ENCODE results near the gene LMOD1.
"Not testable (repeated sequence)": the region's sequence is repeated elsewhere in the genome, so short reads cannot be mapped to it uniquely, and the experiment has no call there.

Gene LMOD1

DNA sequence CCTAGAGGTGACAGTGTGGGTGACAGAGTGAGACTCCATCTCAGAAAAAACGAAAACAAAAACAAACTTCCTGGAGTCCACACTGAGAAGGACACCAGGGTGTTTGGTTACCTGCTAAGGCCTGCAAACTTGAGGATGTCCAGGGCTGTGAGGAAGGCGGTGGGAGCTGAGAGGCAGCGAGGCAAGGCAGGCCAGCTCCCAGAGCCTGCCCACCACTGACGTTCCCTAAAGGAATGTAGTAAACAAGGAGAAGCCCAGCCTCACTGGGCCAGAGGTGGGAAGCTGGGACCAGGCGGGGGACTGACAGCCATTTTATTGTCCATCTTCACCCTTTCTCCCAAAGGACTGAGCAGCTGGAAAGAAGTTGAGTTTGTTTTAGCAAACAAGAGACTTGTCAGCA lies 33.5 kb downstream of the LMOD1 start:
- DNase-seq = peak; percentile 53

DNA sequence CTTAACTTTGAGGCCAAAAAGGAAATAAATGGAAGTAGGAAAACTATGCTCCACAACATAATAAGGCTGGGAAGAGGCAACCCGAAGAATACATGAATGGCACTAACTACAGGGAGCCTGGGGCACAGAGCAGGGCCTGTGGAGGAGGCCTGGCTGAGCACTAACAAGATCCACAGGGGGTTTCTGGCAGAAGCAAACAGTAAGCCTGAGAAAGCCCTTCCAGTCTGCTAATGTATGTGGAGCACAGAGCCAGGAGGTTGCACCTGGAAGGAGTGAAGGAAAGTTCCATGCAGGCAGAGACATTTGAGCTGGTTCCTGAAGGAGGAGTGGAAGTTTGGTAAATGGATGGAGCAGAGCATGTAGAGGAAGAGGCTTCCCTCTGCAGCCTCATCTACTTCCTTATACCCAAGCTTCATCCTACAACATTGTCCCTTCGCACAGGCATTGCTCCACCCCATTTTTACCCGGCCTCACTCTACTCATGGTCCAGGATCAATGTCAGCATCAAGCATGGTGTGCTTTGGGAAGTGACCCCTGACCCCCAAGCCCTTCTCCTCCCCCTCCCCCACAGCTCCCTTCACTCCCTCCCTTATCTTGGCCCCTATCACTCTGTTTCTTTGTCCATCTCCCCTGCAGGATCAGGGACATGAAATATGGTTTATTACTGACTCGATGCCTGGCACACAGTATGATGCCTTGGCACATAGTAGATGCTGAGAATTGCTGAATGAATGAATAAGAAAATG lies 34.3 kb downstream of the LMOD1 start:
- DNase-seq = no peak

DNA sequence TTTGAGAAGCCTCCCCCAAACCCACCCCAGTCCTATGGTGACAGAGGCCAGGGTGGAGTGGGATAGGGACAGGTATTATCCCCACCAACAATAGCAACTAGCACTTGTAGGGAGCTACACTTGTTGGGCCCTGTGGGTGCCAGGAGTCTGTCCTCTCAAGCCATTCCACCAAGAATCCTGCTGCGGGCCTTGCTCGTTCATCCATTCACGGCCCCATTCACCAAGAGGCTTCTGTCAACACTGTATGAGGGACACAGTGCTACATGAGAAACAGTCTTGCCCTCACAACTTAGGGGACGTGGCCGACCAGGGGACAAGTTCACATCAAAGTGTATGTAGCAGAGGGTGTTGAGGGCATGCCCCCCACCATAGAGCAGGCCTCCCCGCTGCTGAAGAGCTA lies 38.7 kb downstream of the LMOD1 start:
- DNase-seq = no peak

DNA sequence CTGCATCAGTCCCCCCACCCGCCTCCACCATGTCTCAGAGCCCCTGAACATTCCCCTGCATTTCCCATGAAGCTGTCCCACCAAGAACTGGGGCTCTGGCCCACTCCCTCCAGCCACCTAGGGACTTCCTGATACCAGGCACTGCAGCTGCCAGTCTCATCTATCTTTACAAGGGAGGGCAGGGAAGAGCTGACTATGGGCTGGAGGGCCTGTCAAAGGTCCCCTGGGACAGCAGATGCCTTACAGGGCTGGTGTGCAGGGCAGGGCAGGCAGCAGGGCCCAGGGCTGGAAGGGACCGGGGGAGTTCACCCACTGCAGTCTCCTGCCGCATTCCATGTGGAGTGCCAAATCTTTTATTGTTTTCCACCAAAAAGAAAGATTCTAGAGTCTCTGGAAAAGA lies 40.0 kb downstream of the LMOD1 start:
- no peak for DNase-seq

DNA sequence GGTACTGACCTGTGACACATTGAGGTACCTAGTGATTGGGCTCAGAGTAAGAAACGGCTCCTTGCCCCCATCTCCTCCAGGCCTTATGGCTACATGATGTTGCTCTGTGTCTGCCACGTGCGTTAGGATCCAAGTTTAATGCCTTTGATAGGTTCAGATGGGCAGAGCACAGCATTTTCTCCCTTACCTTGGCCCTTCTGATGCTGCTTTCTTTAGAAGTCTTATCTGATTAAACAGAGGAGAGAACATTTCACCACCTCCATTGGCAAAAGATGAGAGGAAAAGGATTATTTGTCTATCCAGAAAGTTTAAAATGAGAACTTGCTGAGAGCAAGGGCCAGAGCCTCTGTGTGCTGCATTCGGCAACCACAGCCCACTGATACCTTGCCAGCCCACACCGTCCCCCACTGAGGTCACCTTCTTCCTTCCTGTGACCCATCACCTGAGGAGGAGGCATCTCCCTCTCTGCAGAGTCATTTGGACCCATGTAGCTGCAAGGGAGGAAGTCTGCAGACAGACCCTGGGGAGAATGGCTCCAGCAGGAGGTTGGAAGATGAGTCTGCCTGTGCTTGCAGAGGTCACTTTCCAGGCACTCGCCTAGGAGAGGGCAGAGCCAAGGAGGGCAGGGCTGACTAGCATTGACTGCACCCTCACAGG lies 41.0 kb downstream of the LMOD1 start:
- DNase-seq = no peak

DNA sequence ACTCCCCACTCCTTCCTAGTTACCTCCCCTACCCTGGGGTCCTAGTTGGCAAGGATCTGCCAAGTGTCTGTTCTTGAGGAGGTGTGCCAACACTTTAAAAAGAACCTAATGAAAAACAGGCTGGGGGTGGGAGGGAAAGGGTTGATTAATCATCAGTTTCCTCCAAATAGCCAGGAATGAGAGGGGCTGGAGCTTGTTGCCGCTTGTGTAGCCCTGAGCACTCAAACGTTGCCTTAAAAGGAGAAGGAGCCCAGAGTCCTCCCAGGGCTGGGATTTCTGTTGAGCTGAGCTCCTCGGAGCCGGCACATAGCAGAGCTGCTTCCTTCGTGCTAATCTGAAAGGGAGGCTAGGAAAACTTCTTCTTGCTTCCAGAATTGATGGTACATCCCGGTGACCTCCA lies 41.8 kb downstream of the LMOD1 start:
- peak; percentile 99 for DNase-seq

DNA sequence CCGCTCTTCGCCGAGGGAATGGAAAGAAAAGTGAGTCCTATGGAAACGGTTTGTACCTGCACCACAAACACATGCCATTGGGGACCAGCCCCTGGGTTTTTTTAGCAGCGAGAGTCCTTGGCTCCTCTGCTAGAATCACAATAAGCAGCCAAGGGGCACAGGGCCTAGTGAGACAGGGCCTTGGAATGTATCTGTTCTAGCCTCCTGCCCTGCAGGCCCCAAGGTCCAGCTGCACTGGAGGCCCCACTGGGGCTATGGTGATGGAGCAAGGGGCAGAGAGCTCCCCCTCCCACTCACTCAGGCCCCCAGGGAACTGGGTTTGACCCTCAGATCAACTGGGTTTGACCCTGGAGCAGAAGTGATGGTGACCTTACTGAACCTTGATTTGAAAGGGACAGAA lies 43.2 kb downstream of the LMOD1 start:
- DNase-seq = peak; percentile 58

DNA sequence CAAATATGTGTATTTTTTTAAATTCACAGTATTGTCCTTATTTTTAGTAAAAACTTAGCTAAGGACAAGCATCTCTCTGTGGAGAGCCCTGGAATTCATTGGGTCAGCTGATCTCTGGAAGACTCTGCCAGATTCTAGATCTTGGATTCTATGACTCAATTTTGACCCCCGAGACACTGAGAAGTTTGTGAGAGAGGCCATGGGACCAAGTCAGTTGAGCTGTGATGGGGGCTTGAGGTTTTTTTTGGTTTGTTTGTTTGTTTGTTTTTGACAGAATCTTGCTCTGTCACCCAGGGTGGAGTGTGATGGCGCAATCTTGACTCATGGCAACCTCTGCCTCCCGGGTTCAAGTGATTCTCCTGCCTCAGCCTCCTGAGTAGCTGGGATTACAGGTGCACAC lies 44.1 kb downstream of the LMOD1 start:
- no peak for DNase-seq

DNA sequence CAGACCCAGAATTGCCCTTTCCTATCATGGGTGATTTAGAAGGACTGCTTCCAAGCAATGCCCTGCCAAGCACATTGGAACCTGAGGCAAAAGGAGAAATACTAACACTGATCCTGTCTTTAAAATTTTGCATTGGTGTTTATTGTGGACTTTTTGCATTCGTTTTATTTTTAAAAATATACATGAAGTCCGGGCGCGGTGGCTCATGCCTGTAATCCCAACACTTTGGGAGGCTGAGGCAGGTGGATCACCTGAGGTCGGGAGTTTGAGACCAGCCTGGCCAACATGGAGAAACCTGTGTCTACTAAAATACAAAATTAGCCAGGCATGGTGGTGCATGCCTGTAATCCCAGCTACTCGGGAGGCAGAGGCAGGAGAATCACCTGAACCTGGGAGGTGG lies 45.3 kb downstream of the LMOD1 start:
- not testable (repeated sequence) for DNase-seq

DNA sequence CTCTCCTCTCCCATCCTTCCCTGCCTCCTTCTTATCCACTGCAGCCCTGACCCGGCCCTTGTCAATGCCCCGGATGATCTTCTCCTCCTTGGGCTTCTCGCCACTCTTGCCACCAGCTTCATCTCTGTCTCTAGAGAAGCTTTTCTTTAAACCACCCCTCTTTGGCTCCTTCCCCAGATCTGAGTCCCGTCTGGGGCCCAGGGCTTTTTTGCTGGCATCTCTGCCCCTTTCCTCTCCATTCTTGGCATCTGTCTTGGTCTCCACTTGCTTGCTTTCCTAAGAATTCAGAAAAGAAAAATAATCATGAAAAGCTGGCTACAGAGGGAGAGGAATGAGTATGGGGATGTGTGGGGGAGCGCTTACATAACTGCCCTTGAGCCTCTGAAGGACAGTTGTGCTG lies 45.9 kb downstream of the LMOD1 start:
- no peak for DNase-seq

DNA sequence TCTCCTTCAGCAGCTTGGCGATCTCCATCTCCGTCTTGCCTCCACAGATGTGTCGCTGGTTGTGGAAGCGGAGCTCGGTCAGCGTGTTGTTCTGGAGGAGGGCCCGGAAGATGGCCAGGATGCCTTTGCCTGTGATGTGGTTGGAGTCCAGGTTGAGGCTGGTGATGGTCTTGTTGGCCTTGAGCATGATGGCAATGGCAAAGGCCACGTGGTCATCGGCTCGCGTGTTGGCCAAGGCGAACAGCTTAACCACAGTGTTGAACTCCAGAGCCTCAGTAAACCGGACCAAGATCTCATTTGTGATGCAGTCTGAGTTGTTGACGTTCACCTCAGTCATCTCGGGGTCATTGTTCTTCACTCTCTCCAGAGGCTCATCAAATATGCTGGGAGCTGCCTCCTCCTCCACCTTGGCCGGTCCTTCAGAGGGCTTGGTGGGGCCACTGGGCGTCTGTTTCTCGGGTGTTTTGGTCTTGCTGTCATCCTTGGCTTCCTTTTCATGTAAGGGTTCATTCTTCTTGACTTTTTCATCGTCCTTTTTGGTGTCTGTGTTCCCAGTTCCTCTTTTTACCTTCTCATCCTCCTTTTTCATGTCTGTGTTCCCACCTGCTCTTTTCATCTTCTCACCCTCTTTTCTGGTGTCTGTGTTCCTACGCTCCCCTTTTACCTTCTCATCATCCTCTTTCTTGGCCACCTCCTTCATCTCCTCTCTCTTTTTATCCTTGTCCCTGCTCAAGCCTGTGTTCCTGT lies 46.5 kb downstream of the LMOD1 start:
- DNase-seq = no peak

DNA sequence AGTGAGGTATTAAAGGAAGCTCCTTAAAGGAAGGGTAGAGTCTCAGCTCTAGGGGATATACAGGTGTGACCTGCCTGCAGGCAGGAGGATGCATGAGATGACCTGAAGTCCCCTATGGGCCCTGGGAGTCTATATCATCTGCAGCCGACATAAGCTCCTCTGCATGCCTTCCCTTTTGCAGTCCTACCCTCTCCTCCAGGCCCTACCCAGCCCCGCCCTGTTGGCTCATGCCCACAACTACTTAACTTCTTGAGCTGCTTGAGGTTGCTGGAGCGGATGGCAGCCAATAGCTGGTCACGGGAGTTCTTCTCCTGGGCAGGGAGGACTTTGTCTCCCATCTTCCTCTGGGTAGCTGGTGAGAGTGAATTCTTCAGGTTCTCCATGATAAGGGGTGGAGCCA lies 47.4 kb downstream of the LMOD1 start:
- DNase-seq = no peak

DNA sequence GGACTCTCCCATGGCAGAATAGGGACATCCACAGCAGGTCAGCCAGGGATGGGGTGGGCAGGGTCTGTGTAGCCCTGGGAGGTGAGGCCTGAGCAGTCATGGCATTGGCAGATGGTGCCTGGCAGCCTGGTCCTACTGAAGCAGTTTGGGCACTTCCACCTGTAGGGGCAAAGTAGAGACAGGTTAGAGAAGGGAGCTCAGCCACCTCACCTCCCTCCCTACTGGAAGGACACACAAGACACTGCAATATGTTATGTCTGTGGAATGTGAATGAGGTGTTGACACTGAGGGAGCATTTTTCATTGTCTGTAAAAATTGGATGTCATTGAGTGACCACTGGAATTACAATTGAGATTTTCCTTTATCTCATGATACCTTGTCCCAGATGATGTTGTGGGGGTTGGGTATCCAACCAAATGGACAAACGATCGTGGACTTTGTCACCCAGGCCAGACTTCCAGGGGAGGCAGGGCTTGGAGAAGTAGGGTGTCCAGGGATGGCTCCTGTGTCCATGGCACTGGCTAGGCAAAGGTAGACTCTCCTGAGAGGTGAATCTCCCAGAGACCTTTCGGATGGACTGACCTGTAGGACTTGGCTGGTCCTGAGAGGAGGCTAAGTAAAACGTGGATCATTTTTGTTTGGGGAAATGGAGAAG lies 48.0 kb downstream of the LMOD1 start:
- no peak for DNase-seq

DNA sequence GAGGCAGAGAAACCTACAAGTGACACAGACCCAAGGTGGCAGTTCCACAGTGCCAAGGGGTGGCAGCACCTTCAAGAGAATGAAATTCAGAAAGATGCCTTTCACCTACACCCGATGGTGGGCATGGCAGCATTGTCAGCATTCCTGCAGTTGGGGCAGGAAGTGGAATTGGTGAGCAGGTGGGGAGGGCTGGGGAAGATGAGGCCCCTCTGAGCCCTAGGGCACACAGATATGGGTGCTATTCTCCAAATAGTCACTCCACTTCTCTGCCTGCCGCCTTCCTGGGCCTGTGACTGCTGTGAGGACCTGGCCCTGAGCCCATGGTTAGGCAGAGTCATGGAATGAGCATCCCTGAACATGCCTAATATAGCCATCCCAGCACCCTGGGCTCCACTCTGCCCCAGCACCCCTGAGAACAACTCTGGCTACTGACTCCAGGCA lies 49.4 kb downstream of the LMOD1 start:
- DNase-seq = peak; percentile 85

DNA sequence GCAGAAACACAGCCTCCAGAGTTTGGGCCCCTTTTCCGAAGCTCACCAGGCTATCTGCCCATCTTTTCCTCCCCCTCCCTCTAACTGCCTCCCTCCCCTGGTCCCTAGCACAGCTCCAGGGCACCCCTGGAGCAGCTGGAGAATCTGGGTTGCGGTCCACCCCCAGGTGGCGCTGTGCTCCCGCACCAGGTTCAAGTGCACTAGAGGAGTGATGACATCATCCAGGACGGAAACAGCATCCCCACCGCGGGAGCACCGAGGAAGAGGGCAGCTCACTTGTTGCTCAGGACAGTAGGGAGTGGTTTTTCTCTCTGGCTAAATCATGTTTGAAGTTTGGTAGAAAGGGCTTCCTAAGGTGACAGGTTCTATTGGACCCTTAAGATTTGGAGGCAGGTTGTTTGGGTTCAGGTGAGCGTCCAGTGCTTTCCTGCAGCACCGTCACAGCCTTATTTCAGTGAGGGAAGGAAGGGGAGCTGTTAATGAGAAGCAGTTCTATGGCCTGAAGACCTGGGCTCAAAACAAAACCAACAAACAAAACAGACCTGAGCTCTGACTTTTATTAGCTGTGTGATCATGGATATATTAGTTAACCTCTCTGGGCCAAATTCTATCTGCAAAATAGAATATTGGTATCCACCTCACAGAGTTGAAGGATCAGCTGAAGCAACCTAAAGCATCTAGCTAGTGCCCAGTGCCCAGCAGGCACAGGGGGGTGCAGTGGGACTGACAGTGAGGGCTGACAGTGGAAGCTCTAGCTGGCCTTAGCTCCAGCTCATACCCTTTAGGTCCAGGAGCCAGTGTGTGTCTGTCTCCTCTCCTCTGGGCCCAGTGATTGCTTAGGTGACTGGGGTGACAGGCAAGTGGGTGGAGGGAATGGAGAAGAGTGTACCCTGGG lies 50.2 kb downstream of the LMOD1 start:
- peak; percentile 89 for DNase-seq

DNA sequence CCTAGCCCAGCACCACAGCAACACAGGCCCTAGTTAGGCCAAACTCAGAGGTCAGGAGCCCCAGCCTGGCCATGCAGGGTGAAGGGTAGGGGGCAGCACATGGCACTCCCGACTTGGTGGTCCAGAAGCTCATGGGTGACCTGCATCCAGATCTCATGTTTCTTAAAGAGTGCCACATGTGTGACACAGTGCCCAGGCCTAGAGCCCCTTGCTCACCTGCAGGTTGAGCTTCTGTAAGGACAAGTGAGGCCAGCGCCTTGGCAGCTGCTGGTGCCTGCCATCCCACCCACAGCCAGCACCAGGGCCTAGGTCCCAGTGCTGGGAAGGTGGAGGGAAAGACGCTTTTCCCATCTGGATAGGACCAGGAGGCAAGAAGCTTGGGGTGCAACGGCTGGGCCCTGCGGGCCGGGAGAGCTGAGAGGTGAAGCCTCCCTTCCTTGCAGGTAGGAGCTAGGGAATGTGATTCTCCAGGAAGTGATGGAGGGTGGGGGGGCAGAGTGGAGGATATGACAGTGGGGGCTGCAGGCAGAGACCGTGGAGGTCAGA lies 51.2 kb downstream of the LMOD1 start:
- DNase-seq = no peak

DNA sequence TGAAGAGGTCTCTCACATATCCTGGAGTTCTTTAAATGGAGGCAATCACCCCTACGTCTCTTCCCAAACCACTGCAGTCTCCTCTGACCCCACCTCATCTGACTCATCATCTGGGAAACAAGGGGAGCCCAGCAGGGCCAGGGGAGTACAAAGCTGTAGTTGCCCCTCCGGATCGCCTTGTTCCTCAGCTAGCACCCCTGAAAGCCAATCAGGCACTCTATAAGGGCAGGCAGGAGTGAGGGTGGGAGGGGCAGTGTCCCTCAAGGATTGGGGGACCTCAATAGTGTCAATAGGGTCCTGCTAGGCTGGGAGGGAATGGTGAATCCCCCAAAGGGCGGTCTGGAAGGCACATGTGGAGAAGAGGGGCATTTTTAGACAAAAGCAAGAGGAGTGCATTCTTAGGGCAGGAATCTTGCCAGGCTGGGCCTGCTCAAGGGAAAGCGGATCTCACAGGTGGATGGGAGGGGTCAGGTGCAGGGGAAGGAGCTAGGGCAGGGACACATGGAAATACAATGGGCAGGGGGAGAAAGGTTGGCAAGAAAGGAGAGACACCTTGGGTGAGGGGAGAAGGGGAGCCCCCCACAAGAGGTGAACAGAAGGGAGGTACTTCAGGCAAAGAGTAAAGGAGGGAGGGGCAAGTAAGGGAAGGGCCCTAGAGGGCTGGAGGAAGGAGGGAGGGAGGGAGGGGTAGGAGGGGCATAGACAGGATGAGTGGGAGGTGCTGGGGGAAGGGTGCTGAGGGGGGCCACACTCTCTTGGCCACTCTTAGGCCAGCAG lies 51.8 kb downstream of the LMOD1 start:
- no peak for DNase-seq

DNA sequence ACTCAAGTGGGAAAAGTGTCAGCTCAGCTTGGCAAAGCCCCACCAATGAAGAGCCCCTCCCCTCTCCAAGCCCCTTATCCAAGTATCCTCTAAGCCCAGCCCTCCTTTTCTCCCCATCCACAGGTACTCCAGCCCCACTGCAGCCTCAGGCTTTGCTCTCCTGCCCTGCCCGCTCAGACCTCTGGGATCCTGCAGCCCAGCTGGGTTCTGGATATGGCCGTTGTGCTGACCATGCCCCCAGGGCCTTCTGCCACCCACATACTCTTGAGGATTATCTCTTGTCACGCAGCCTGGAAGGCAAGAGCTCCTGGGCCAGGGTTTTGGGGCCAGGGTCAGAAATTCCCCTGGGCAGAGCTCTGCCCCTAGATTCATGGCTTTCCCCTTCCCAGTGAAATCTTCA lies 52.9 kb downstream of the LMOD1 start:
- no peak for DNase-seq

DNA sequence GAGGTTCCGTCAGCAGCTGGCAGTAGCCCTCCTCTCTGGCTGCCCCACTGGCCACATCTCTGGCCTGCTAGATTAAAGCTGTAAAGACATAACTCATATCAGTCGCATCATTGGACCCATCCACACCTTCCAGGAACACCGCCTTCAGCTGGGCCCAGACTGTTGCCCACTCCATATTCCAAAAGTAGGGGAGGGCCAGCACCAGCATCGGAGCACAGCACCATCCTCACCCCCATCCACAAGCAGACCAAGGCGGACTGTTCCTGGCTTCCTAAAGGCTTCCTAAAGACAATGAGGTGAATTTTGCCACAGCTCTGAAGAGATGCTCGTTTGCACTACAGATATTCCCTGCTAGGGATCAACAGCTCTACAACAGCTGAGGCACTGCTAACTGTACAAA lies 54.1 kb downstream of the LMOD1 start:
- DNase-seq = no peak

DNA sequence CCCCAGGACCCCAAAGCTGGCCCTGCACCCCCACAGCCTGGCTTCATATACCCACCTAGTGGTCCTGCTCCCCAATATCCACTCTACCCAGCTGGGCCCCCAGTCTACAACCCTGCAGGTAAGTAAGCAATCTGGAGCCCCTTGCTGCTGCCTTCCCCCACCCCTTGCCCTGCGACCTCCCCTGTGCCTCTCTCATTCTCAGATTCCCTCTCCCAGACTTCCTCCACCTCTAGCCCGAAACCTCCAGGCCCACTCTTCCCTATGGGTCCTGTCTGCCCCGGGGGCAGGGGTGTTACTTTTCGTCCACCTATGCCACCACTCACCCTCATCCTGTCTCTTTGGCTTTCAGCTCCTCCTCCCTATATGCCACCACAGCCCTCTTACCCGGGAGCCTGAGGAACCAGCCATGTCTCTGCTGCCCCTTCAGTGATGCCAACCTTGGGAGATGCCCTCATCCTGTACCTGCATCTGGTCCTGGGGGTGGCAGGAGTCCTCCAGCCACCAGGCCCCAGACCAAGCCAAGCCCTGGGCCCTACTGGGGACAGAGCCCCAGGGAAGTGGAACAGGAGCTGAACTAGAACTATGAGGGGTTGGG lies 54.8 kb downstream of the LMOD1 start:
- DNase-seq = no peak

Measured in fibroblast of skin of right quadriceps (primary cell).